Liver (tissue), 9 donors: Measurements from ENCODE around the gene PIP4K2B. TPM values are rescaled to one million over a fixed set of nuclear protein-coding genes. Genes with fewer than 3 reads are reported as not detected.

Experiments
- DNase-seq: peaks from one replicate; pipeline ENCODE4 v3.0.0-alpha.2; 2017; ENCODE audit warnings: low spot score
- H3K27ac ChIP-seq, 2 donors: one replicate each; pipeline ENCODE4 v1.7.0; 2013; ENCODE audit warnings: inconsistent platforms in 2 of 2, low read length in 2 of 2, control low read depth in 1 of 2, low read depth in 1 of 2, mild to moderate bottlenecking in 1 of 2
- H3K27me3 ChIP-seq, 4 donors: one replicate each; pipeline versions ENCODE4 v1.6.1 to v1.7.0; 2013; ENCODE audit warnings: low read length in 3 of 4, inconsistent platforms in 1 of 4, mild to moderate bottlenecking in 1 of 4, moderate library complexity in 1 of 4; ENCODE audit not compliant: control insufficient read depth in 4 of 4, insufficient read depth in 4 of 4
- H3K36me3 ChIP-seq, 4 donors: one replicate each; pipeline versions ENCODE4 v1.6.1 to v1.7.0; 2013; ENCODE audit warnings: low read length in 3 of 4, mild to moderate bottlenecking in 3 of 4, low read depth in 1 of 4, moderate library complexity in 1 of 4; ENCODE audit not compliant: control insufficient read depth in 4 of 4, insufficient read depth in 3 of 4
- H3K4me1 ChIP-seq, 4 donors: one replicate each; pipeline versions ENCODE4 v1.6.1 to v1.7.0; 2013; ENCODE audit warnings: low read length in 3 of 4, mild to moderate bottlenecking in 3 of 4, moderate library complexity in 1 of 4; ENCODE audit not compliant: control insufficient read depth in 4 of 4, insufficient read depth in 4 of 4
- H3K4me3 ChIP-seq, 3 donors: one replicate each; pipeline versions ENCODE4 v1.6.1 to v1.7.0; 2013; ENCODE audit warnings: low read length in 3 of 3, control low read depth in 1 of 3, low read depth in 1 of 3, mild to moderate bottlenecking in 1 of 3
- H3K9ac ChIP-seq, 2 donors: one replicate each; pipeline ENCODE4 v1.7.0; 2013; ENCODE audit warnings: low read length in 2 of 2, mild to moderate bottlenecking in 2 of 2, moderate library complexity in 2 of 2, control low read depth in 1 of 2, low read depth in 1 of 2
- H3K9me3 ChIP-seq, 4 donors: one replicate each; pipeline versions ENCODE4 v1.6.1 to v1.7.0; 2013; ENCODE audit warnings: low read length in 3 of 4; ENCODE audit not compliant: control insufficient read depth in 4 of 4
- EGR1 ChIP-seq, 2 donors: IDR thresholded peaks; 2 replicates each; pipeline ENCODE4 v1.6.1; 2016 to 2018; ENCODE audit warnings: antibody characterized with exemption in 2 of 2, low read depth in 2 of 2
- FOXA1 ChIP-seq: IDR thresholded peaks from 2 replicates; pipeline ENCODE4 v1.6.1; 2016; ENCODE audit warnings: antibody characterized with exemption
- FOXA2 ChIP-seq: IDR thresholded peaks from 2 replicates; pipeline ENCODE4 v1.6.1; 2016; ENCODE audit warnings: antibody characterized with exemption
- HNF4A ChIP-seq, 2 donors: conservative IDR thresholded peaks; 2 replicates each; pipeline ENCODE4 v1.6.1; 2016; ENCODE audit warnings: antibody characterized with exemption in 2 of 2, mild to moderate bottlenecking in 2 of 2
- HNF4G ChIP-seq: IDR thresholded peaks from 2 replicates; pipeline ENCODE4 v1.6.1; 2016; ENCODE audit warnings: antibody characterized with exemption
- JUND ChIP-seq, 2 donors: IDR thresholded peaks; 2 replicates each; pipeline ENCODE4 v1.6.1; 2016; ENCODE audit warnings: antibody characterized with exemption in 2 of 2
- NR2F2 ChIP-seq: IDR thresholded peaks from 2 replicates; pipeline ENCODE4 v1.6.1; 2016; ENCODE audit warnings: antibody characterized with exemption
- RAD21 ChIP-seq, 2 donors: IDR thresholded peaks; 2 replicates each; pipeline ENCODE4 v1.6.1; 2016; ENCODE audit warnings: antibody characterized with exemption in 2 of 2, mild to moderate bottlenecking in 2 of 2
- RXRA ChIP-seq, 2 donors: IDR thresholded peaks; 2 replicates each; pipeline ENCODE4 v1.6.1; 2017 to 2018; ENCODE audit warnings: antibody characterized with exemption in 2 of 2, mild to moderate bottlenecking in 1 of 2
- TAF1 ChIP-seq: conservative IDR thresholded peaks from 2 replicates; pipeline ENCODE4 v1.6.1; 2016; ENCODE audit warnings: antibody characterized with exemption, mild to moderate bottlenecking
- YY1 ChIP-seq: IDR thresholded peaks from 2 replicates; pipeline ENCODE4 v1.6.1; 2016; ENCODE audit warnings: antibody characterized with exemption, mild to moderate bottlenecking
- whole genome bisulfite sequencing: extraction: QIAGEN DNeasy Blood & Tissue Kit; methylation state at CpG from one replicate; pipeline ENCODE4 v1.1.7; 2013; 5-methylcytosine and 5-hydroxymethylcytosine counted together
- polyA plus RNA-seq, 2 donors: library from polyadenylated mRNA; stranded (reverse) in 1 of 2; unstranded in 1 of 2; fragments of 200-250 nt in 1 of 2; fragments of >200 nt in 1 of 2; fragmentation: Nextera tagmentation in 1 of 2; extraction: Ambion mirVana in 1 of 2; gene quantifications; one replicate each; pipeline versions ENCODE4 v1.2.1 to v1.2.3, GENCODE V29; 2013 to 2015
- total RNA-seq, 2 donors: library from RNA; depleted of rRNA; stranded (reverse); fragments of >200 nt; gene quantifications; one replicate each; pipeline ENCODE4 v1.2.3, GENCODE V29; 2014
- TF ChIP-seq, protein P1 (sequence below): IDR thresholded peaks from 2 replicates; pipeline ENCODE4 v1.6.1; 2016; ENCODE audit warnings: antibody characterized with exemption
- TF ChIP-seq, protein P2 (sequence below): fragments of 150-350 bp; IDR thresholded peaks from 2 replicates; pipeline ENCODE4 v1.5.1; 2017; ENCODE audit warnings: improper control_type of control experiment, low read depth, low read length; ENCODE audit not compliant: missing input control
- TF ChIP-seq, protein P3 (sequence below): IDR thresholded peaks from 2 replicates; pipeline ENCODE4 v1.6.1; 2016; ENCODE audit warnings: antibody characterized with exemption, mild to moderate bottlenecking
- donor health status: healthy.
- donor health status: healthy.
- donor health status: healthy.
- donor health status: healthy.
- donor health status: healthy.

PIP4K2B gene
- total and polyA plus RNA-seq, 4 donors = 2.4 to 21.5 (median 13.6) TPM

DNA sequence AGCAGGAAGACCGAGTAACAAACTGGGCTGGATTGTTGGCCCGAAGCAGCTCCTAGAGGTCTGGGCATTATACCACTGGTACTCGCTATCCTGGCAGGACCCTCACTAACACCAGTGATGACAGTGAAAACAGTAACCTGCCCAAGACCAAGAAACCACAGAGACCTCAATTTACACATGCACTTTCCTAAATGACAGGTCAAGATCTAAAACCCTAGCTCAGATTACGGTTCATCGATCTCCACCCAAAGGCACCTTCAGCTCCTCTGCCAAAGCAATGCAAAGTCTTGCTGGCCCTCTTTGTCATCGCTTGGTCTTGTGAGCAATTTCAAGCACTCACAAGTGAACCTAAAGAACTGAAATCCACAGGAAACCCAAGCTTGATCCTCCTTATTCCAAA is 1.5 kb downstream of the PIP4K2B start (continued):
- TF ChIP-seq, protein P1, sequence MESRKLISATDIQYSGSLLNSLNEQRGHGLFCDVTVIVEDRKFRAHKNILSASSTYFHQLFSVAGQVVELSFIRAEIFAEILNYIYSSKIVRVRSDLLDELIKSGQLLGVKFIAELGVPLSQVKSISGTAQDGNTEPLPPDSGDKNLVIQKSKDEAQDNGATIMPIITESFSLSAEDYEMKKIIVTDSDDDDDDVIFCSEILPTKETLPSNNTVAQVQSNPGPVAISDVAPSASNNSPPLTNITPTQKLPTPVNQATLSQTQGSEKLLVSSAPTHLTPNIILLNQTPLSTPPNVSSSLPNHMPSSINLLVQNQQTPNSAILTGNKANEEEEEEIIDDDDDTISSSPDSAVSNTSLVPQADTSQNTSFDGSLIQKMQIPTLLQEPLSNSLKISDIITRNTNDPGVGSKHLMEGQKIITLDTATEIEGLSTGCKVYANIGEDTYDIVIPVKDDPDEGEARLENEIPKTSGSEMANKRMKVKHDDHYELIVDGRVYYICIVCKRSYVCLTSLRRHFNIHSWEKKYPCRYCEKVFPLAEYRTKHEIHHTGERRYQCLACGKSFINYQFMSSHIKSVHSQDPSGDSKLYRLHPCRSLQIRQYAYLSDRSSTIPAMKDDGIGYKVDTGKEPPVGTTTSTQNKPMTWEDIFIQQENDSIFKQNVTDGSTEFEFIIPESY = no peak
- TF ChIP-seq HNF4A (conservative IDR thresholded peaks at IDR 0.05) = no peak
- no peak for TF ChIP-seq YY1
- TF ChIP-seq, protein P2, sequence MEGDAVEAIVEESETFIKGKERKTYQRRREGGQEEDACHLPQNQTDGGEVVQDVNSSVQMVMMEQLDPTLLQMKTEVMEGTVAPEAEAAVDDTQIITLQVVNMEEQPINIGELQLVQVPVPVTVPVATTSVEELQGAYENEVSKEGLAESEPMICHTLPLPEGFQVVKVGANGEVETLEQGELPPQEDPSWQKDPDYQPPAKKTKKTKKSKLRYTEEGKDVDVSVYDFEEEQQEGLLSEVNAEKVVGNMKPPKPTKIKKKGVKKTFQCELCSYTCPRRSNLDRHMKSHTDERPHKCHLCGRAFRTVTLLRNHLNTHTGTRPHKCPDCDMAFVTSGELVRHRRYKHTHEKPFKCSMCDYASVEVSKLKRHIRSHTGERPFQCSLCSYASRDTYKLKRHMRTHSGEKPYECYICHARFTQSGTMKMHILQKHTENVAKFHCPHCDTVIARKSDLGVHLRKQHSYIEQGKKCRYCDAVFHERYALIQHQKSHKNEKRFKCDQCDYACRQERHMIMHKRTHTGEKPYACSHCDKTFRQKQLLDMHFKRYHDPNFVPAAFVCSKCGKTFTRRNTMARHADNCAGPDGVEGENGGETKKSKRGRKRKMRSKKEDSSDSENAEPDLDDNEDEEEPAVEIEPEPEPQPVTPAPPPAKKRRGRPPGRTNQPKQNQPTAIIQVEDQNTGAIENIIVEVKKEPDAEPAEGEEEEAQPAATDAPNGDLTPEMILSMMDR = no peak
- no peak for TF ChIP-seq FOXA1

DNA sequence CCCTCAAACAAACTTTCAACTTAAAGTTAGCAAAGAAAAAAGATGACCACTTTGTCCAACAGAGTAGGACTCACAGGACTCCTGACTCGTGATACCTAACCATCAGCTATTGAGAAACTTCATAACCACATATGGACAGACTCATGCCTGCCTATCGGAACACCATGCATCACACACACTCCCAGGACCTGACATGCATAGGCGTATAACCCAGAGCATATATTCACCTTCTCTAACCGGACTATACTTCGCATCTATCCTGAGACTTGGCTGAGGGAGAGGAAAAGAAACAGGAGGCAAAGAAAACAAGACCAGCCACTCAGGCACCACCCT is 2.2 kb downstream of the PIP4K2B start:
- Histone ChIP-seq H3K27me3 (no peaks in the 10 kb centered on the region), H3K9ac (no peak overlapping the region), H3K9me3 (no peaks in the 10 kb centered on the region), H3K36me3 (peaks cover 4 to 15% (median 12%) of the 10 kb centered on the region in 4 donors), H3K27ac (no peak overlapping the region), H3K4me3 (no peak overlapping the region), H3K4me1 (peaks cover 4 to 37% (median 26%) of the 10 kb centered on the region in 4 donors)
- no peak for DNase-seq
- 89% methylated on average over 5 of the region's 5 CpGs for WGBS
- TF ChIP-seq RXRA (IDR thresholded peaks at IDR 0.05) (no peak), YY1 (no peak), EGR1 (IDR thresholded peaks at IDR 0.05; ENCODE audit: low read depth in 2 of 2) (no peak), FOXA2 (no peak), JUND (IDR thresholded peaks at IDR 0.05) (no peak), NR2F2 (no peak), TAF1 (no peak), RAD21 (IDR thresholded peaks at IDR 0.05) (no peak), HNF4G (no peak)
- TF ChIP-seq, protein P1 = no peak
- TF ChIP-seq, protein P3, sequence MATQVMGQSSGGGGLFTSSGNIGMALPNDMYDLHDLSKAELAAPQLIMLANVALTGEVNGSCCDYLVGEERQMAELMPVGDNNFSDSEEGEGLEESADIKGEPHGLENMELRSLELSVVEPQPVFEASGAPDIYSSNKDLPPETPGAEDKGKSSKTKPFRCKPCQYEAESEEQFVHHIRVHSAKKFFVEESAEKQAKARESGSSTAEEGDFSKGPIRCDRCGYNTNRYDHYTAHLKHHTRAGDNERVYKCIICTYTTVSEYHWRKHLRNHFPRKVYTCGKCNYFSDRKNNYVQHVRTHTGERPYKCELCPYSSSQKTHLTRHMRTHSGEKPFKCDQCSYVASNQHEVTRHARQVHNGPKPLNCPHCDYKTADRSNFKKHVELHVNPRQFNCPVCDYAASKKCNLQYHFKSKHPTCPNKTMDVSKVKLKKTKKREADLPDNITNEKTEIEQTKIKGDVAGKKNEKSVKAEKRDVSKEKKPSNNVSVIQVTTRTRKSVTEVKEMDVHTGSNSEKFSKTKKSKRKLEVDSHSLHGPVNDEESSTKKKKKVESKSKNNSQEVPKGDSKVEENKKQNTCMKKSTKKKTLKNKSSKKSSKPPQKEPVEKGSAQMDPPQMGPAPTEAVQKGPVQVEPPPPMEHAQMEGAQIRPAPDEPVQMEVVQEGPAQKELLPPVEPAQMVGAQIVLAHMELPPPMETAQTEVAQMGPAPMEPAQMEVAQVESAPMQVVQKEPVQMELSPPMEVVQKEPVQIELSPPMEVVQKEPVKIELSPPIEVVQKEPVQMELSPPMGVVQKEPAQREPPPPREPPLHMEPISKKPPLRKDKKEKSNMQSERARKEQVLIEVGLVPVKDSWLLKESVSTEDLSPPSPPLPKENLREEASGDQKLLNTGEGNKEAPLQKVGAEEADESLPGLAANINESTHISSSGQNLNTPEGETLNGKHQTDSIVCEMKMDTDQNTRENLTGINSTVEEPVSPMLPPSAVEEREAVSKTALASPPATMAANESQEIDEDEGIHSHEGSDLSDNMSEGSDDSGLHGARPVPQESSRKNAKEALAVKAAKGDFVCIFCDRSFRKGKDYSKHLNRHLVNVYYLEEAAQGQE = no peak
